HG03108 (cell line): ENCODE data around the gene OR2T11.
"Not testable (repeated sequence)": the region's sequence is repeated elsewhere in the genome, so short reads cannot be mapped to it uniquely, and the experiment has no call there.

Source experiments
- ATAC-seq: cut with Tn5 transposase; IDR thresholded peaks from one replicate; pipeline ENCODE4 v1.9.1; 2021; ENCODE audit warnings: moderate library complexity; ENCODE audit not compliant: unreplicated experiment

OR2T11 gene

DNA sequence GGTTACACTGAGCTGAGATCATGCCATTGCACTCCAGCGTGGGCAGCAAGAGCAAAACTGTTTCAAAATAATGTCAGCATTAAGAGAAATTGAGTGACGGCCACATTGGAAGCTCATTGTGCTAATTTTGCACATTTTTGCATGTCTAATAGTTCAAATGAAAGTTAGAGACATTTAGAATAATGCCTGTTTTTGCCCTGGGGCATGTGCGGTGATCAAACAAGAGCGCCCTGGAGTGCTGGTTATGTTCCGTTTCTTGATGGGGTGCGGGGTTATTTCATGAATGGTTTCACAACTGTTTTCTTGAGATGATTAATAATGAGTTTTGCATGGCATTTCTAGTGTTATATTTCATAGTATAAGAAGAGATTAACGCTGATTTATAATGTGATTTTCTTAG lies 13.1 kb downstream of the OR2T11 start:
- no peak for ATAC-seq

DNA sequence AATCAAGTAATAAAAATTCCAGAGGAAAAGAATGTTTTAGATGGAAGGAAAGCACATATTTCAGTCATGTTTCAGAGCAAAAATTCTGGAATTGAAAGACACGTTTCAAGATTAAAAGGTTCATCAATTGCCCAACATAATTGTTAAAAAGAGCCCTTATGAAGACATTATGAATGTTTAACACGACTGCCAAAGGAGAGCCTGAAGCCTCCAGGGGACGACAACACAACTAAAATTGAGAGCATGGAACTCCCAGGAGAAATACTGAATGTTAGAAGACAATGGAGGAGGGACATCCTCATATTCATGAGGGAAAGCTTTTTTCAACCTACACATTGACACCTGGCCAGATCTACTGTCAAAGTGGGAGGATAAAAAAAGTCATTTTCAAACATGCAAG lies 16.0 kb downstream of the OR2T11 start:
- no peak for ATAC-seq

DNA sequence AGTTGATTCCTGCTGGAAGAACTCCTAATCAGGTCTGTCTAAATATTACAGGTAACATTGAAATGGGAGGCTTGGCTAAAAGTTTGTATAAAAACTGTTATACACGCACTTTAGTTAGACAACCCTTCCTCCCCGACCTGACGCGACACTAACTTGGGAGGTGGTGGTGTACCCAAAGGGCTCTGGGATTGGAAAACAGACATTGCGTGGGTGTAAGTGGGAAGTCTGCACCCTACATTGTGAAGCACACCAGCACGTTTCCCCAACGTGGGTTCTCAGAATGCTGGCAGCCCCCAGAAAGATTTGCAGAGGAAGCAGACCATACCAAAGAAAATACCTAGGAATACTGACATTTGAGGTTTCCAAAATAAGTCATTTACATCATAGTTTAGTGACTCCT lies 16.8 kb downstream of the OR2T11 start:
- ATAC-seq, result no peak

DNA sequence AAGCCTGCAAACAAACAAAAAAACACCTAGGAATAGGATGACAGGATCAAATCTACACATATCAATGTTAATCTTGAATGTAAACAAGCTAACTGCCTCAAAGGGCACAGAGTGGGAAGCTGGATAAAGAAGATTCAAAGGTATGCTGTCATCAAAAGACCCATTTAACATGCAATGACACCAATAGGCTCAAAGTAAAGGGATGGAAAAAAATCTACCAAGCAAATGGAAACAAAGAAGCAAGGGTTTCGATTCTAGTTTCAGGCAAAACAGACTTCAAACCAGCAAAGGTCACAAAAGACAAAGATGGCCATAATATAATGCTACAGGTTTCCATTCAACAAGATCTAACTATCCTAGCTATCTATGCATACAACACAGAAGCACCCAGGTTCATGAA lies 21.1 kb downstream of the OR2T11 start:
- ATAC-seq, result no peak

GRCh38 chr1:248611883-248612414 lies 22.9 kb downstream of the OR2T11 start:
- ATAC-seq, result no peak

DNA sequence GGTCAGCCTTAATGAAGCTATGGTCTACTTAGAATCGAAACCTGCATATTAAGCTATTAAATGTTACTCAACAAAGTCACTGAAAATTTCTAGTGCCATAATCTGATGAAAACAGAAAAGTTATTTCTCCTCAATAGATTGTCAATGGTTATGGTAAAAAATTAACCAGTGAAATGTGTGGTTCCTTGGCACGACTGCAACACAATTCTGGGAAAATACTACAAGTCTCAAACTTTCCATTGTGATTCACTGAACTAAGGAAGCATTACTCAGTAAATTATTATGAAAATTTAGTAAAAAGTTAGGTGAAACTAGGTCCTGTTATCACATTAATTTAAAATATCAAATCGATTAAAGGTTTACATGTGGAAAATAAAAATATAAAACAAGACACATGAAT lies 24.6 kb downstream of the OR2T11 start:
- no peak for ATAC-seq

DNA sequence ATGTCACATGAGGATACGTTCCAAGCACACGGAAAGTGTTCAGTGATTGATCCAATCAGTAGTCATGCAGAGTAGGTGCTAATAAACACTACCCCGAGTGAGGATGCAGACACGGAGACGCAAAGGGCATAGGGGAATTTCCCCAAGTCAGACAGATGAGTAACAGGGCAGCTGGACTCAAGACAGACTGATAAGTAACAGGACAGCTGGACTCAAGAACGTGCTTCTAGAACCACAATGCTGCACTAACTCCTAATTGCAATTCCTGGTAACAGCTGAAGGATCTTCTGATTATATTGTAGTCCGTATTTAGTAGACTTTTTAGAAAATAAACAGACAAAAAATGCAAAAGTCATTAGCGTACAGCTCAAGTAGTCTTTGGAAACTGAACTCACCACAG lies 35.5 kb downstream of the OR2T11 start:
- ATAC-seq, result no peak

- no peak for ATAC-seq
Measured at GRCh38 chr1:248597589-248597988, 37.3 kb downstream of the OR2T11 start, which contains the start of gene OR2T10. Gene OR2T10 (minus strand): TSS chr1:248597700. CDS start chr1:248593768, 3,932 bp downstream.

DNA sequence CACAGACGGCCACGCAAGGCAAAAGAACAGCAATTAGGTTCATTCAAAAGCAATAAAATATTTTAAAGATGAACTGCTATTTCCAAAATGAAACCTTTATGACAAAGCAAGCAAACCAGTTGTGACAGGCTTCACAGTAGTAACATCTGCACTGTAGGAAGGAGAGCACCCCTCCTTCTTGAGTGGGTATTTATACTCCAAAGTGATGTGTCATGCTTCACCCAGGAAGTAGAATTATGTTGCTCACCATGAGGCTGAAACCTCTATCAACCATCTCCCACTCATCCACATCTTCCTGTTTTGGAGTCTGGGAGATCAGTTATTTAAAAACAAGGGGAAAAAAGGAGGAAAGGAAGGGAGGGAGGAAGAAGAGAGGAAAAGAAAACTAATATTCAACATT lies 38.3 kb downstream of the OR2T11 start:
- no peak for ATAC-seq

DNA sequence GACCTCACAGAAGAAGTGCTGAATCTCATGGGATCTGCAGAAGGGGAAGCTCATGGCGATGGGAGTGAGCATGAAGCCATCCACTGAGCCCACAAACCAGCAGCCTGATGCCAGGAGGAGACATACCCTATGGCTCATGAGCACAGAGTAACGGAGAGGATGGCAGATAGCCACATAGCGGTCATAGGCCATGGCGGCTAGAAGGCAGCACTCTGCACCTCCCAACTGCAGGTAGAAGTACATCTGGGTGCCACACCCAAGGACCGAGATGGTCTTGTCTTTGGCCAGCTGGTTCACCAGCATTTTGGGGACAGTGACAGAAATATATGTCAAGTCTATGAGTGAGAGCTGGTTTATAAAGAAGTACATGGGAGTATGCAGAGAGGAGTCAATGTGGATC lies 41.7 kb downstream of the OR2T11 start:
- ATAC-seq, result no peak

- no peak for ATAC-seq
Measured at GRCh38 chr1:248592655-248593054, 42.2 kb downstream of the OR2T11 start.

- ATAC-seq, result no peak
Measured at GRCh38 chr1:248590055-248590454, 44.8 kb downstream of the OR2T11 start.

GRCh38 chr1:248589334-248589733 lies 45.6 kb downstream of the OR2T11 start:
- ATAC-seq, result no peak

DNA sequence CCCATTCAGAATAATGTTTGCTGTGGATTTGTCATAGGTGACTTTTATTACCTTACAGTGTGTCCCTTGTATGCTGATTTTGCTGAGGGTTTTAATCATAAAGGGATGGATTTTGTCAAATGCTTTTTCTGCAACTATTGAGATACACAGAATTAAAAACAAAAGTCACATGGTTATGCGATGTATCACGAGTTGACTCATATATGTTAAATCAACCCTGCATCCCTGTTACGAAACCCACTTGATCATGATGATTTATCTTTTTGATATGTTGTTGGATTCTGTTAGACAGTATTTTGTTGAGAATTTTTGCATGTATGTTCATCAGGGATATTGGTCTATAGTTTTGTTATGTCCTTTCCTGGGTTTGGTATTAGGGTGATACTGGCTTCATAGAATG lies 49.6 kb downstream of the OR2T11 start:
- ATAC-seq, result no peak

DNA sequence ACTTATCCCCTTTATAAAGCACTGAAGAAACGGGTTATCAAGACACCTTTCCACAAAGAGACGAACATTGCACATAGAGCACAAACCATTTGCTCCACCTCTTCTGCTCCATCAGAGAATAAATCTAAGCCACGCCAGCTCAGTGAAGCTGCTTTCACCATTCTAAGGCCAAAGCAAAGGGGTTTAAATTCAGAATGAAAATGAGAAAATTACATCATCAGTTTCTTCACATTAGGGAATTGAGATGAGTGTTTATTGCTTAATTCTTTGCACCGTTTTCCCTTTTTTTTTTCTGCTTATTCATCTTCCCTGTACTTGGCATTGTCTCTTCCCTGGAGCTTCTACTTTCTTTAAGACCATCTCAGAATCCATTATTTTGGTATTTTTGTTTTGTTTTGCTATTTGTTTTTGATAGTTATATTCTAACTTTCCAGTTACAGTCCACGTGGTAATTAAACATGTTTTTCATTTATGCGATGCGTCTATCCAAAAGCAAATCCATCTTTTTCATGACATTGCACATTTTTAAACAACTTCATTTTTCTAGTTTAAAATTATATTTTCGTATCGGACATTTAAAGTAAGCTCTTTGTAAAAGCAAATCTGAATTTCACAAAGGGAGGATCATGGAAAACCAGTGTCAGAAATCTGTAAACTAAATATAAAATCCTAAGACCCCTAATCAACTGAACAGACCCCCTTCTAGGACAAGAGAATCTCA lies 58.5 kb downstream of the OR2T11 start:
- no peak for ATAC-seq

- ATAC-seq, result not testable (repeated sequence)
Measured at GRCh38 chr1:248574657-248575056, 60.2 kb downstream of the OR2T11 start, which contains the start of gene OR2T34. Gene OR2T34 (minus strand): TSS chr1:248574757. CDS start chr1:248574757, 0 bp downstream.

GRCh38 chr1:248573856-248574255 lies 61.0 kb downstream of the OR2T11 start:
- not testable (repeated sequence) for ATAC-seq
